ENCODE results near the gene C20orf96.
A peak's percentile ranks its signal among the peaks of the same experiment; 100 is the strongest.
"Not testable (repeated sequence)": the region's sequence is repeated elsewhere in the genome, so short reads cannot be mapped to it uniquely, and the experiment has no call there.

Gene C20orf96

GRCh38 chr20:257419-257818 is 33.1 kb downstream of the C20orf96 start, which contains the start of gene DEFB132:
DEFB132 (plus strand) TSS chr20:257724; CDS start chr20:257779, 55 bp downstream.
- no peak for DNase-seq
- in situ Hi-C loops (cut with MboI; ENCODE audit: low pct_unique_long_range_greater_than_20kb, low sequenced_read_pairs), result no loop called here

- in situ Hi-C loops (cut with MboI; ENCODE audit: low pct_unique_long_range_greater_than_20kb, low sequenced_read_pairs); DNase-seq: not testable (repeated sequence)
Measured at GRCh38 chr20:253447-253846, 37.1 kb downstream of the C20orf96 start.

- DNase-seq, result no peak
- in situ Hi-C loops (cut with MboI; ENCODE audit: low pct_unique_long_range_greater_than_20kb, low sequenced_read_pairs), result no loop called here
Measured at GRCh38 chr20:252801-253200, 37.7 kb downstream of the C20orf96 start.

GRCh38 chr20:251354-251753 is 39.2 kb downstream of the C20orf96 start:
- peak; percentile 37 for DNase-seq
- in situ Hi-C loops (cut with MboI; ENCODE audit: low pct_unique_long_range_greater_than_20kb, low sequenced_read_pairs), result no loop called here

GRCh38 chr20:242905-243304 is 47.6 kb downstream of the C20orf96 start:
- in situ Hi-C loops (cut with MboI; ENCODE audit: low pct_unique_long_range_greater_than_20kb, low sequenced_read_pairs), result no loop called here
- no peak for DNase-seq

GRCh38 chr20:237929-238328 is 52.6 kb downstream of the C20orf96 start:
- in situ Hi-C loops (cut with MboI; ENCODE audit: low pct_unique_long_range_greater_than_20kb, low sequenced_read_pairs), result no loop called here
- DNase-seq, result peak; percentile 21

- peak; percentile 87 for DNase-seq
Measured at GRCh38 chr20:237489-237888, 53.1 kb downstream of the C20orf96 start.

GRCh38 chr20:235891-236290 is 54.7 kb downstream of the C20orf96 start:
- in situ Hi-C loops (cut with MboI; ENCODE audit: low pct_unique_long_range_greater_than_20kb, low sequenced_read_pairs), result no loop called here

More at GRCh38 chr20:237489-237888, 53.1 kb downstream of the C20orf96 start:
- in situ Hi-C loops (cut with MboI; ENCODE audit: low pct_unique_long_range_greater_than_20kb, low sequenced_read_pairs), result no loop called here

GRCh38 chr20:227439-228105 is 63.0 kb downstream of the C20orf96 start:
- DNase-seq, result peak; percentile 78
- in situ Hi-C loops (cut with MboI; ENCODE audit: low pct_unique_long_range_greater_than_20kb, low sequenced_read_pairs), result no loop called here

More at GRCh38 chr20:235891-236290, 54.7 kb downstream of the C20orf96 start:
- DNase-seq, result no peak

- DNase-seq, result no peak
- in situ Hi-C loops (cut with MboI; ENCODE audit: low pct_unique_long_range_greater_than_20kb, low sequenced_read_pairs), result no loop called here
Measured at GRCh38 chr20:226958-227357, 63.6 kb downstream of the C20orf96 start, which contains the start of gene DEFB129. DEFB129 (plus strand) TSS chr20:227258; CDS start chr20:227289, 31 bp downstream.

- DNase-seq; in situ Hi-C loops (cut with MboI; ENCODE audit: low pct_unique_long_range_greater_than_20kb, low sequenced_read_pairs): not testable (repeated sequence)
Measured at GRCh38 chr20:225879-226278, 64.7 kb downstream of the C20orf96 start.

- no peak for DNase-seq
- in situ Hi-C loops (cut with MboI; ENCODE audit: low pct_unique_long_range_greater_than_20kb, low sequenced_read_pairs), result no loop called here
Measured at GRCh38 chr20:221258-221830, 69.2 kb downstream of the C20orf96 start.

Data from KBM-7 (cell line).